ENCODE results near the gene PDE7B.

DNA sequence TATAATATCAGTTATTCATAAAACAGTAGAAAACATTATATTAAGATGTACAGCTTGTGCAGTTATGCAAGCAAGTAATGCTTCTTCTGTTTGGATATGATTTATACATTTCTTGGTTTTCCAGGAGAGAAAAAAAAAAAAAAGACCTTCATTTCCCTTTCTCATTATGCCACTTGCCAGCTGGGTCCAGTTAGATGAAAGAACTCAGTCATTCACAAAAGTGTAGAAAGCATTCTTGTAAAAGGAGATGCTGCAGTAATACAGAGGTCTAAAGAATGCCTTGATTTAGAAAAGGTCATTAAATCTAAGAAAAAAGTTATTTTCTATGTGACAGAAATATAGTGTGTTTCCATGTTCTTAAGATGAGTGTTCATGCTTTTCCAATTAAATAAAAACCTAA lies 7.4 kb downstream of the PDE7B start:
- TF ChIP-seq, protein P1, sequence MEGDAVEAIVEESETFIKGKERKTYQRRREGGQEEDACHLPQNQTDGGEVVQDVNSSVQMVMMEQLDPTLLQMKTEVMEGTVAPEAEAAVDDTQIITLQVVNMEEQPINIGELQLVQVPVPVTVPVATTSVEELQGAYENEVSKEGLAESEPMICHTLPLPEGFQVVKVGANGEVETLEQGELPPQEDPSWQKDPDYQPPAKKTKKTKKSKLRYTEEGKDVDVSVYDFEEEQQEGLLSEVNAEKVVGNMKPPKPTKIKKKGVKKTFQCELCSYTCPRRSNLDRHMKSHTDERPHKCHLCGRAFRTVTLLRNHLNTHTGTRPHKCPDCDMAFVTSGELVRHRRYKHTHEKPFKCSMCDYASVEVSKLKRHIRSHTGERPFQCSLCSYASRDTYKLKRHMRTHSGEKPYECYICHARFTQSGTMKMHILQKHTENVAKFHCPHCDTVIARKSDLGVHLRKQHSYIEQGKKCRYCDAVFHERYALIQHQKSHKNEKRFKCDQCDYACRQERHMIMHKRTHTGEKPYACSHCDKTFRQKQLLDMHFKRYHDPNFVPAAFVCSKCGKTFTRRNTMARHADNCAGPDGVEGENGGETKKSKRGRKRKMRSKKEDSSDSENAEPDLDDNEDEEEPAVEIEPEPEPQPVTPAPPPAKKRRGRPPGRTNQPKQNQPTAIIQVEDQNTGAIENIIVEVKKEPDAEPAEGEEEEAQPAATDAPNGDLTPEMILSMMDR (IDR thresholded peaks at IDR 0.05), result no peak
- TF ChIP-seq POLR2A (IDR thresholded peaks at IDR 0.05), result no peak

Measured in Peyer's patch (tissue), 4 donors.